CD4-positive, alpha-beta T cell treated with Interleukin-15 for 1 hour (primary cell): ENCODE results near the gene OR3A2.
"Not testable (repeated sequence)": the region's sequence is repeated elsewhere in the genome, so short reads cannot be mapped to it uniquely, and the experiment has no call there.

Experiments used
- DNase-seq: peaks from one replicate; pipeline ENCODE4 v3.0.0-alpha.2; 2020

The OR3A2 gene

DNA sequence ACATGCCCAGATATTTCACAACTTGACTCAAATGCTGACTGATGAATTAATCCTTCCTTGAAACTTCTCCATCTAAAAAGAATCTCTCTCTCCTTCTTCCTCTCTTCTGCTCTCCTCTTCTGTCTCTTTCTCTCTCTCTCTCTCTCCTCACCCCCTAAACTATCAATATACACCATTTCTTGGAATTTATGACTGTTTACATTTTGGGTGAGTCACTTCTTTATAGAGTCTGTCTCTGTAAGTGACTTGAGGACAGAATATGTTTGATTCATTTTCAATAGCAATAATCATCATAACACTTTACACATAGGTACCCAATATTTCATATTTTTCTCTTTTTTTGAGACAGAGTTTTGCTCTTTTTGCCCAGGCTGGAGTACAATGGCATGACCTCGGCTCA lies 103.2 kb downstream of the OR3A2 start:
- no peak for DNase-seq

DNA sequence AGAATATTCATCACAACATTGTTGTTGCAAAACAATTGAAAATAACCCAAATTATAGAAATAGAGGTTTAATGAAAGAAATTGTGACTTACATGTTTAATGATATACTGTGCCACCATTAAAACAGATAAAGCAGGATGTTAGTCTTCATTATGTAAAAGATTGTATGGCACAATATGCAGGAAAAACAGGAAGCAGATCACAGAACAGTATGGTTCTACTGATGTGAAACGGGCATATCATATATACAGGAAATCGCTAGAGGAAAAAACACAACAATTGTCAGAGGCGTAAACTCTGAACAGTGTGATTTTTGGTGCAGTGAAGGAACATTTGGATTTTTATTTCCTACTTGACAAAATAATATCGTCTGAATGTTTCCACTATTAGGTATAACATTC lies 110.0 kb downstream of the OR3A2 start:
- no peak for DNase-seq

DNA sequence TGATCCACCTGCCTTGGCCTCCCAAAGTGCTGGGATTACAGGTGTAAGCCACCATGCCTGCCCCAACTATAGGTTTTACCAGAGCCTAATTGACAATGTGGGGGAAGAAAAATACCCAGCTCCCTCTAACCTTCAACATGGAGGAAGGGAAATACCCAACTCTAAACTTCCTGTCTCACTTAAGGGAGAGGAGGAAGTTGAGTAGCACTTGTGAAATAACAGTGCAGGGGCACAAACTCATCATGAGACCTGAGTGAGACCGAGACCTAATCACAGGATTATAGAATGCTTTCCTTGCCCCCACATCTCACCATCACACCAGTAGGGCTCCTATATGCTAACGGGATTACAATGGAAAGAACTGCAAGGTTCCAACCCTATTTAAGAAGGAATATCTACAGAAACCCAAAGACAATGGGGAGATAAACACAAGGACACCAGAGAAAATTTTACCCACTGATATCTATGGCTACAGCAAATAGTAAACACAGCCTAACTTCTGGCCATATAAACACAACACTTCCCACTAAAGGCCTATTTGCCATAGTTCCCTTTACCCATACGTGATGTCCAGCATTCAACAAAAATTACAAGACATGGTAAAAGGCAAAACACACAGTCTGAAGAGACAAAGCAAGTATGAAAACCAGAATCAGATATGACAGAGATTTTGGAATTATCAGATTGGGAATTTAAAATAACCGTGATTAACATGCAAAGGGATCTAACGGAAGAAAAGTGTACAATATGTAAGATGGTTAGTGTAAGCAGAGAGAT lies 114.8 kb downstream of the OR3A2 start:
- no peak for DNase-seq

DNA sequence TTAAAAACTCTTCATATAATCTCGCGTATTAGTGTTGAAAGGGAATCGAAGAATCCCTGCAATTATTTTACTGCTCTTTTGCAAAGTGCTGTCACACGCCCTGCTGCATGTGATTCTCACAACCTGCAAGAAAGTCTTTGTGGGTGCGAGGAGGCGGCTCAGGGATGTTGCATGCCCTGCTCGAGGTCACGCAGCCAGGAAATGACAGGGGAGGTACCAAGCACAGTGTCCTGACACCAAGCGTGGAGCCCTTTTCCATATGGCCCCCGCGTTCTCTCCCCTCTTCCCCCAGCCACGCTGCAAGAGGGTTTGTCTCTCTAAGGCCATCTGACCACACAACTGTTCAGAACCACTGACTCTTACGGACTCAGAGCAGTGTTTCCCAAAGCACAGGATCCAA lies 125.5 kb downstream of the OR3A2 start:
- no peak for DNase-seq

DNA sequence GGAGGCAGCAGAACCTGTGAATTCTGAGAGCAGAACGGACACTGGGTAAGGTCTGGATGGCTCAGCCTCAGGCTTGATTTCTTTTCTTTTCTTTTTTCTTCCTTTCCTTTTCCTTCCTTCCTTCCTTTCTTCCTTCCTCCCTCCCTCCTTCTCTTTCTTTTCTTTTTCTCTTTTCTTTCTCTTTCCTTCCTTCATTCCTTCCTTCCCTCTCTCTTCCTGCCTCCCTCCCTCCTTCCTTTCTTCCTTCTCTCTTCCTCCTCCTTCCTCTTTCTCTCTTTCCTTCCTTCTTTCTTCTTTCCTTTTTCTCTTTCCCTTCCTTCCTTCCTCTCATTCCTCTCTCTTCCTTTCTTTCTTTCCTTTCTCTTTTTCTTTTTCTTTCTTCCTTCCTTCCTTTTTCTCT lies 125.9 kb downstream of the OR3A2 start:
- DNase-seq = no peak

DNA sequence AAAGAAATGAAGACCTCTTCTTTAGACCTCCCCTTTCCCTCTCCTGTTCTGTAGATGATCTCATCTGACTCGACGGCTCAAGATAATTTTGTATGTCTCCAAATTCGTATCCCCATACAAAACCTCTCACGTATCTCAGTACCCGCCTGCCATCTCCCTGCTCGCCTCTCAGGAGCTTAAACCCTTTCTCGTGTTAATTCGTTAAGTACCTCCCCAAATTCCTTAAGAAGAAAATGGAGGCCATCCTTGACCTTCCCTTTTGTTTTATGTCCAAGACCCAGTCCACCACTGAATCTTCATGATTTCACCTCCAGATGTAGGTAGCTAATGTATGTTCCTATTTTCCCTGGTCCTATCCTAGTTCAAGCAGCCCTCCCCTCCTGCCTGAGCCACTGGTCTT lies 129.5 kb downstream of the OR3A2 start:
- no peak for DNase-seq

DNA sequence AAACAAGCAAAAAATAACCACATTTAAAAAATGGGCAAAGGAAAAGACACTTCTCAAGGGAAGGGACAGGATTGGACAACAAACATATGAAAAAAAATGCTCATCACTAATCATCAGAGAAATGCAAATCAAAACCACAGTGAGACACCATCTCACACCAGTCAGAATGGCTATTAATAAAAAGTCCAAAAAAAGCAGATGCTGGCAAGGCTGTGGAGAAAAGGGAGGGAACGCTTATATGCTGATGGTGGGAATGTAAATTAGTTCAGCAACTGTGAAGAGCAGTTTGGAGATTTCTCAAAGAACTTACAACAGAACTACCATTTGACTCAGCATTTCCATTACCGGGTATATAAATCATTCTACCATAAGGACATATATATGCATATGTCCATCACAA lies 137.1 kb downstream of the OR3A2 start:
- not testable (repeated sequence) for DNase-seq

DNA sequence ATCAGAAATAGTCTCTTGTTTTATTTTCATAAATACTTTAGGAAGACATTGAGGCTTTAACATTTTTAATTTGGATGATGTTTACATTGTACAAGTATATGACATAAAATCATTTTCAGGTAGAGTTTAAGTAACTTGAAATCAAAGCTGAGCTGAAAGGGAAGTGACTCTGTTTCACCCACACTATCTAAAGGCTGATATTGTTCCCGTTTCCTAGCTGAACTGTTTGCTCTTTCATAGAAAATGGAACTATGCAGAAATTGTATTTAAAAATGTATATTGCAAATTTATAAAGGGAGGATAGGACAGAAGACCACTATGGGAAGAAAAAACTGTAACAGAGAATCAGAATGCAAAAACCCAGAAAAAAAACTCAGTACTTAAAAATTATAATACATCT lies 141.3 kb downstream of the OR3A2 start:
- not testable (repeated sequence) for DNase-seq

DNA sequence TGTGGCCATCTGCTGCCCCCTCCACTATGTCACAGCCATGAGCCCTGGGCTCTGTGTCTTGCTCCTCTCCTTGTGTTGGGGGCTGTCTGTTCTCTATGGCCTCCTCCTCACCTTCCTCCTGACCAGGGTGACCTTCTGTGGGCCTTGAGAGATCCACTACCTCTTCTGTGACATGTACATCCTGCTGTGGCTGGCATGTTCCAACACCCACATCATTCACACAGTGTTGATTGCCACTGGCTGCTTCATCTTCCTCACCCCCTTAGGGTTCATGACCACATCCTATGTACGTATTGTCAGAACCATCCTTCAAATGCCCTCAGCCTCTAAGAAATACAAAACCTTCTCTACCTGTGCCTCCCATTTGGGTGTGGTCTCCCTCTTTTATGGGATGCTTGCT lies 145.1 kb downstream of the OR3A2 start:
- DNase-seq = not testable (repeated sequence)

DNA sequence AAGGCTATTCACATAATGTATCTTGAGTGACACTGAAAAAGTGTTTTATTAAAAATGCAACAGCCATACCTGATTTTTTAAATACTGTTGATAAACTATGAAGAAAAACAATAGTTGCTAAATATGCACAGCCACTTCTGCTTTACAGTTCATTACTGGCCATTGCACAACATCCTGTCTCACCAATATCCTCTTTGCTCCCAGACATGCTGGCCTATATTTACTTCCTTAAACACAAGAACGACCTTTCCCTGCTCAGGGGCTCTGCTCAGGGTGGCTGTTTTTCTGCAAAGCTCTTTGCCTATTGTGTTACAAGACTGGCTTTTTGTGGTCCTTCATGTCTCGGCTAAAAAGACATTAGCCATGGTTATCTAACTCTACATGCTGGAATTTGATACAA lies 147.4 kb downstream of the OR3A2 start:
- DNase-seq = peak; percentile 29

DNA sequence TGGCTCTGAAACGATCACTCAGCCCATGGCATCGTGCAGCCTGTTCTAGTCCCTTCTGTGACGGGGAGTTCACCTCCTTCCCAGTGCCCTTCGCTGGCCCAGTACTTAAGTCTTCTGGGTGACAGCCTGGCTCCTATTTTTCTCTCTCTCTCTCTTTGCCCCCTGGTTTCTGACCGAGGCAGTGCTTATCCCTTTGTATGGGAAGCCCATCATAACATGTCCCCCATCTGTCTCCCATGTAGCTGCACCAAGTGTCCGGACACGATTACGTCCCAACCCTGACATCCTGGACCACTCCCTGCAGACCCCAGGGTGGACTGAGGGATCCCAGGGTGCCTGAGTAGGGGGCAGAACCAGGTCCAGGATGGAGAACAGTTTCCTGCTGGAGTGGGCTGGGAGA lies 153.8 kb downstream of the OR3A2 start:
- not testable (repeated sequence) for DNase-seq
